Brain pericyte (primary cell): ENCODE data around the gene RBP7.

Experiments used
- DNase-seq: peaks from one replicate; pipeline ENCODE4 v3.0.0-alpha.2; 2012; ENCODE audit warnings: low read depth, low spot score

Gene RBP7

GRCh38 chr1:10065344-10065685, 68.3 kb downstream of the RBP7 start:
- DNase-seq = no peak
